DND-41 (cell line): ENCODE data around the gene CARMIL1.

ENCODE experiments used
- ATAC-seq: fragments of 200-7000 bp; cut with Tn5 transposase; 3 replicates; pipeline ENCODE4 v1.9.1; 2021; ENCODE audit warnings: low read depth; ENCODE audit not compliant: insufficient read depth
- DNase-seq: peaks from one replicate; pipeline ENCODE4 v3.0.0-alpha.2; 2020
- H2AFZ ChIP-seq: 2 replicates; pipeline ENCODE4 v1.6.0; 2012; ENCODE audit warnings: low read depth, low read length
- H3K27ac ChIP-seq: 2 replicates; pipeline ENCODE4 v1.5.1; 2012; ENCODE audit warnings: low read length, inconsistent platforms
- H3K27me3 ChIP-seq: fragments of 200-600 bp; sonication (generic); 2 replicates; pipeline ENCODE4 v1.6.0; 2012; ENCODE audit warnings: low read length, mild to moderate bottlenecking, inconsistent platforms; ENCODE audit not compliant: insufficient read depth, poor library complexity
- H3K36me3 ChIP-seq: 2 replicates; pipeline ENCODE4 v1.5.1; 2012; ENCODE audit warnings: low read length, inconsistent platforms; ENCODE audit not compliant: insufficient read depth
- H3K4me1 ChIP-seq: 2 replicates; pipeline ENCODE4 v1.5.1; 2012; ENCODE audit warnings: mild to moderate bottlenecking, low read length; ENCODE audit not compliant: insufficient read depth
- H3K4me2 ChIP-seq: 2 replicates; pipeline ENCODE4 v1.6.0; 2012; ENCODE audit warnings: mild to moderate bottlenecking, moderate library complexity, low read length, inconsistent platforms; ENCODE audit not compliant: insufficient read depth
- H3K4me3 ChIP-seq, 2 experiments: fragments of 200-600 bp in 1 of 2; shearing (Covaris generic) in 1 of 2; 2 replicates each; pipeline ENCODE4 v1.5.1; 2012 to 2016; ENCODE audit warnings: inconsistent platforms in 2 of 2, low read length in 2 of 2, mild to moderate bottlenecking in 2 of 2, low read depth in 1 of 2, moderate library complexity in 1 of 2
- H3K79me2 ChIP-seq: 2 replicates; pipeline ENCODE4 v1.6.0; 2012; ENCODE audit warnings: low read length, inconsistent platforms; ENCODE audit not compliant: insufficient read depth
- H3K9ac ChIP-seq: 2 replicates; pipeline ENCODE4 v1.6.0; 2012; ENCODE audit warnings: low read depth, mild to moderate bottlenecking, inconsistent platforms, low read length, moderate library complexity
- H3K9me3 ChIP-seq: 2 replicates; pipeline ENCODE4 v1.5.1; 2012; ENCODE audit warnings: low read length, moderate library complexity, mild to moderate bottlenecking, inconsistent platforms; ENCODE audit not compliant: insufficient read depth, severe bottlenecking
- H4K20me1 ChIP-seq: 2 replicates; pipeline ENCODE4 v1.6.0; 2012; ENCODE audit warnings: low read length; ENCODE audit not compliant: insufficient read depth
- CTCF ChIP-seq: IDR thresholded peaks from 2 replicates; pipeline ENCODE4 v1.5.1; 2012; ENCODE audit warnings: borderline replicate concordance, low read length, moderate library complexity, mild to moderate bottlenecking; ENCODE audit not compliant: poor library complexity, severe bottlenecking; ENCODE audit errors: extremely low read depth
- EZH2 ChIP-seq: IDR thresholded peaks from 3 replicates; pipeline ENCODE4 v1.6.1; 2012; ENCODE audit warnings: borderline replicate concordance, low read depth, mild to moderate bottlenecking, moderate library complexity, low read length, inconsistent platforms; ENCODE audit not compliant: severe bottlenecking

The CARMIL1 gene

GRCh38 chr6:25403150-25403549 is 124.0 kb downstream of the CARMIL1 start:
- Histone ChIP-seq H2AFZ (no peak overlapping the region), H3K4me1 (peaks cover 20% of the 10 kb centered on the region), H3K4me2 (no peak overlapping the region), H4K20me1 (no peaks in the 10 kb centered on the region), H3K36me3 (no peaks in the 10 kb centered on the region), H3K9me3 (no peaks in the 10 kb centered on the region), H3K4me3 (no peak overlapping the region), H3K27ac (no peak overlapping the region), H3K79me2 (no peaks in the 10 kb centered on the region), H3K9ac (no peak overlapping the region), H3K27me3 (peaks cover 10% of the 10 kb centered on the region)
- no peak for ATAC-seq
- DNase-seq = no peak
- no peak for TF ChIP-seq CTCF
- no peak for TF ChIP-seq EZH2

- Histone ChIP-seq H4K20me1 (no peaks in the 10 kb centered on the region), H3K27ac (no peak overlapping the region), H3K4me3 (no peak overlapping the region), H2AFZ (no peak overlapping the region), H3K4me1 (peaks cover 20% of the 10 kb centered on the region), H3K9ac (no peak overlapping the region), H3K27me3 (peaks cover 9% of the 10 kb centered on the region), H3K9me3 (no peaks in the 10 kb centered on the region), H3K4me2 (peak overlapping the region; percentile 57), H3K36me3 (no peaks in the 10 kb centered on the region), H3K79me2 (no peaks in the 10 kb centered on the region)
- no peak for ATAC-seq
- no peak for TF ChIP-seq CTCF
- no peak for TF ChIP-seq EZH2
- DNase-seq = no peak
These were observed 124.9 kb downstream of the CARMIL1 start for GRCh38 chr6:25404091-25404490.

- ATAC-seq (peak; percentile 86), DNase-seq (peak; percentile 41)
- Histone ChIP-seq H3K4me1 (peaks cover 20% of the 10 kb centered on the region), H3K9me3 (no peaks in the 10 kb centered on the region), H3K4me2 (peak overlapping the region; percentile 57), H4K20me1 (no peaks in the 10 kb centered on the region), H3K79me2 (no peaks in the 10 kb centered on the region), H2AFZ (peak overlapping the region; percentile 64; the same call in 1 of the 2 replicates), H3K4me3 (peak overlapping the region in 1 of 2 experiments; percentile 35; a peak in 2 of 4 replicates), H3K9ac (peak overlapping the region; percentile 6; the same call in 1 of the 2 replicates), H3K36me3 (no peaks in the 10 kb centered on the region), H3K27me3 (peaks cover 7% of the 10 kb centered on the region), H3K27ac (peak overlapping the region; percentile 55; the same call in 1 of the 2 replicates)
- TF ChIP-seq CTCF = no peak
- TF ChIP-seq EZH2 = no peak
These were observed 125.6 kb downstream of the CARMIL1 start for GRCh38 chr6:25404693-25405169.
